ENCODE measurements around the gene MYO18A. TPM values are rescaled to one million over a fixed set of nuclear protein-coding genes. Genes with fewer than 3 reads are reported as not detected.
A peak's percentile ranks its signal among the peaks of the same experiment; 100 is the strongest.

The MYO18A gene
- total RNA-seq, 1 donor from 2014 or later = 79.9 TPM

GRCh38 chr17:29180788-29181160 lies 576 bp upstream of the MYO18A start:
- H3K9me3 Mint-ChIP-seq (ENCODE audit: unreplicated experiment) = no peaks in the 10 kb centered on the region
- H3K27ac Mint-ChIP-seq (ENCODE audit: unreplicated experiment) = no peak overlapping the region
- no peaks in the 10 kb centered on the region for H3K36me3 Mint-ChIP-seq (ENCODE audit: low read depth, unreplicated experiment)
- no peak for DNase-seq (ENCODE audit: low spot score)
- peaks cover 41% of the 10 kb centered on the region for H3K4me1 Mint-ChIP-seq (ENCODE audit: unreplicated experiment)
- peak overlapping the region; percentile 87 for H3K4me3 Mint-ChIP-seq (ENCODE audit: unreplicated experiment)
- TF ChIP-seq, protein P1, sequence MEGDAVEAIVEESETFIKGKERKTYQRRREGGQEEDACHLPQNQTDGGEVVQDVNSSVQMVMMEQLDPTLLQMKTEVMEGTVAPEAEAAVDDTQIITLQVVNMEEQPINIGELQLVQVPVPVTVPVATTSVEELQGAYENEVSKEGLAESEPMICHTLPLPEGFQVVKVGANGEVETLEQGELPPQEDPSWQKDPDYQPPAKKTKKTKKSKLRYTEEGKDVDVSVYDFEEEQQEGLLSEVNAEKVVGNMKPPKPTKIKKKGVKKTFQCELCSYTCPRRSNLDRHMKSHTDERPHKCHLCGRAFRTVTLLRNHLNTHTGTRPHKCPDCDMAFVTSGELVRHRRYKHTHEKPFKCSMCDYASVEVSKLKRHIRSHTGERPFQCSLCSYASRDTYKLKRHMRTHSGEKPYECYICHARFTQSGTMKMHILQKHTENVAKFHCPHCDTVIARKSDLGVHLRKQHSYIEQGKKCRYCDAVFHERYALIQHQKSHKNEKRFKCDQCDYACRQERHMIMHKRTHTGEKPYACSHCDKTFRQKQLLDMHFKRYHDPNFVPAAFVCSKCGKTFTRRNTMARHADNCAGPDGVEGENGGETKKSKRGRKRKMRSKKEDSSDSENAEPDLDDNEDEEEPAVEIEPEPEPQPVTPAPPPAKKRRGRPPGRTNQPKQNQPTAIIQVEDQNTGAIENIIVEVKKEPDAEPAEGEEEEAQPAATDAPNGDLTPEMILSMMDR (IDR thresholded peaks at IDR 0.05; ENCODE audit: unreplicated experiment) = no peak
- peaks cover 9% of the 10 kb centered on the region for H3K27me3 Mint-ChIP-seq (ENCODE audit: unreplicated experiment)

GRCh38 chr17:29179232-29180033 lies 765 bp downstream of the MYO18A start:
- Mint-ChIP-seq H3K4me1 (ENCODE audit: unreplicated experiment) (peaks cover 41% of the 10 kb centered on the region), H3K36me3 (ENCODE audit: low read depth, unreplicated experiment) (no peaks in the 10 kb centered on the region), H3K4me3 (ENCODE audit: unreplicated experiment) (peak overlapping the region; percentile 90), H3K27me3 (ENCODE audit: unreplicated experiment) (peaks cover 9% of the 10 kb centered on the region), H3K27ac (ENCODE audit: unreplicated experiment) (peak overlapping the region; percentile 42), H3K9me3 (ENCODE audit: unreplicated experiment) (no peaks in the 10 kb centered on the region)
- TF ChIP-seq, protein P1 (IDR thresholded peaks at IDR 0.05; ENCODE audit: unreplicated experiment) = no peak
- peak; percentile 53 for DNase-seq (ENCODE audit: low spot score)

GRCh38 chr17:29178750-29179231 lies 1.4 kb downstream of the MYO18A start:
- H3K4me3 Mint-ChIP-seq (ENCODE audit: unreplicated experiment) = peak overlapping the region; percentile 90
- H3K27me3 Mint-ChIP-seq (ENCODE audit: unreplicated experiment) = peaks cover 9% of the 10 kb centered on the region
- peak overlapping the region; percentile 85 for H3K27ac Mint-ChIP-seq (ENCODE audit: unreplicated experiment)
- H3K9me3 Mint-ChIP-seq (ENCODE audit: unreplicated experiment) = no peaks in the 10 kb centered on the region
- no peaks in the 10 kb centered on the region for H3K36me3 Mint-ChIP-seq (ENCODE audit: low read depth, unreplicated experiment)
- DNase-seq (ENCODE audit: low spot score) = no peak
- TF ChIP-seq, protein P1 (IDR thresholded peaks at IDR 0.05; ENCODE audit: unreplicated experiment) = no peak
- peaks cover 41% of the 10 kb centered on the region for H3K4me1 Mint-ChIP-seq (ENCODE audit: unreplicated experiment)

GRCh38 chr17:29177871-29178749 lies 2.1 kb downstream of the MYO18A start:
- DNase-seq (ENCODE audit: low spot score) = no peak
- TF ChIP-seq, protein P1 (IDR thresholded peaks at IDR 0.05; ENCODE audit: unreplicated experiment) = no peak
- H3K4me3 Mint-ChIP-seq (ENCODE audit: unreplicated experiment) = peak overlapping the region; percentile 90
- H3K36me3 Mint-ChIP-seq (ENCODE audit: low read depth, unreplicated experiment) = no peaks in the 10 kb centered on the region
- no peaks in the 10 kb centered on the region for H3K9me3 Mint-ChIP-seq (ENCODE audit: unreplicated experiment)
- H3K4me1 Mint-ChIP-seq (ENCODE audit: unreplicated experiment) = peaks cover 41% of the 10 kb centered on the region
- H3K27me3 Mint-ChIP-seq (ENCODE audit: unreplicated experiment) = peaks cover 9% of the 10 kb centered on the region
- peak overlapping the region; percentile 85 for H3K27ac Mint-ChIP-seq (ENCODE audit: unreplicated experiment)
